ENCODE measurements around the gene CENPL. TPM values are rescaled to one million over a fixed set of nuclear protein-coding genes. Genes with fewer than 3 reads are reported as not detected.

The CENPL gene
- total and polyA plus RNA-seq, 10 of the 15 experiments (the other 5 are each of a cell fraction or from before 2014, with no cell fraction given) = 14.9 to 32.1 (median 24.5) TPM

DNA sequence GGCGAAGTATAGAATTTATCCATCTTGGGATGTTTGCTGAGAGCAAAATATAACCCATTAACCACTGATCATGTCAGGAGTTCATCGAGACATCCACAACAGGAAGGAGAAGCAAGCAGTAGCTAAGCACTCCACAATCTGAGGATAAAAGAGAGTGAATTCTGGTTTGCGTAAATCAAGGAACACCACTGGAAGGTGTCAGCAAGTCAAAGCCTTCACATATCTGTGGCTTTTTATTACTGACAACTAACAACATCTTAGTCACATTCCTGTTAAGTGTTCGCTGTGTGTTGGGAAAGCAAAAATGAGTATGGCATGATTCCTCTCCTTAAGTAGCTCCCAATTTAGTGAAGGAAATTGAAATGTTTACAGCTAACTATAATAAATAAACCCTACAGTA lies 44.7 kb downstream of the CENPL start (continued):
- TF ChIP-seq RUNX3 (IDR thresholded peaks at IDR 0.05; ENCODE audit: low read length) (no peak), NR2C2 (IDR thresholded peaks at IDR 0.05; ENCODE audit: borderline replicate concordance, control insufficient read depth, insufficient read length, low read depth) (no peak)

DNA sequence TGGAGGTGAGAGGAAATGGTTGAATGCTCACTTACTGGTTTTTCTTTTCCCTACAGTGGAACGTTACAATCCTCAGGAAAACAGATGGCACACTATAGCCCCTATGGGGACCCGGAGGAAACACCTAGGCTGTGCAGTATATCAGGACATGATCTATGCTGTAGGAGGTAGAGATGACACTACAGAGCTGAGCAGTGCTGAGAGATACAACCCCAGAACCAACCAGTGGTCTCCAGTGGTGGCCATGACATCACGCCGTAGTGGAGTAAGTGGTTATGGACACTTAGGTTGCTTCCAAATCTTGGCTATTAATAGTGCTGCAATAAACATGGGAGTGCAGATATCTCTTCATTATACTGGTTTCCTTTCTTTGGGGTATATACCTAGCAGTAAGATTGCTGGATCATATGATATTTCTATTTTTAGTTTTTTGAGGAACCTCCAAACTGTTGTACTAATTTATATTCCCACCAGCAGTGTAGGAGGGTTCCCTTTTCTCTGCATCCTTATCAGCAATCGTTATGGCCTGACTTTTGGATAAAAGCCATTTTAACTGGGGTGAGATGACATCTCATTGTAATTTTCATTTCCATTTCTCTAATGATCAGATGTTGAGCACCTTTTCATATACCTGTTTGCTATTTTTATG lies 49.0 kb downstream of the CENPL start:
- in situ Hi-C loops (cut with MboI) = no loop called here
- Histone ChIP-seq H3K27me3 (replicated peaks in 1 of 2; ENCODE audit: control insufficient read depth in 2 of 2, insufficient read depth in 2 of 2, low read length in 1 of 2) (no peaks in the 10 kb centered on the region), H3K36me3 (ENCODE audit: control insufficient read depth in 2 of 2, insufficient read depth in 2 of 2, low read length in 1 of 2) (peaks cover 0 to 6% of the 10 kb centered on the region in 2 experiments; a peak in 2 of 4 replicates), H4K20me1 (ENCODE audit: control insufficient read depth, insufficient read depth) (no peaks in the 10 kb centered on the region), H3K4me1 (ENCODE audit: control insufficient read depth, insufficient read depth, low read length) (no peaks in the 10 kb centered on the region), H3K4me3 (no peak overlapping the region), H2AFZ (ENCODE audit: control insufficient read depth, low read depth, low read length) (no peak overlapping the region), H3K9ac (ENCODE audit: control insufficient read depth, insufficient read depth, low read length) (no peak overlapping the region), H3K27ac (ENCODE audit: control insufficient read depth, insufficient read depth) (no peak overlapping the region), H3K79me2 (ENCODE audit: control insufficient read depth, insufficient read depth, low read length) (no peaks in the 10 kb centered on the region), H3K4me2 (ENCODE audit: control insufficient read depth, insufficient read depth) (no peak overlapping the region), H3K9me3 (replicated peaks; ENCODE audit: control insufficient read depth, insufficient read depth, low read length) (no peaks in the 10 kb centered on the region)
- intact Hi-C loops (cut with micrococcal nuclease; ENCODE audit: unreplicated experiment) = no loop called here
- ChIA-PET CTCF (no interaction called here), SMC1A (ENCODE audit: uncharacterized antibody, unreplicated experiment) (interaction anchor here (0.5 to 0.9 kb wide), 3 partner anchors 157 to 415 kb away, joined by 3 read pairs; no protein-coding TSS in a partner anchor), RAD21 (ENCODE audit: unreplicated experiment) (no interaction called here), POLR2A (no interaction called here)
- BruUV-seq (replicated peaks) = no TSS peak
- no peak for DNase-seq (ENCODE audit: low read depth, low spot score)
- no peak for ATAC-seq
- FAIRE-seq = no peak
- WGBS (ENCODE audit: insufficient coverage, insufficient replicate concordance, low lambda C conversion rate, missing lambda C conversion rate) = 93% methylated on average over 5 of the region's 5 CpGs
- TF ChIP-seq, protein P1, sequence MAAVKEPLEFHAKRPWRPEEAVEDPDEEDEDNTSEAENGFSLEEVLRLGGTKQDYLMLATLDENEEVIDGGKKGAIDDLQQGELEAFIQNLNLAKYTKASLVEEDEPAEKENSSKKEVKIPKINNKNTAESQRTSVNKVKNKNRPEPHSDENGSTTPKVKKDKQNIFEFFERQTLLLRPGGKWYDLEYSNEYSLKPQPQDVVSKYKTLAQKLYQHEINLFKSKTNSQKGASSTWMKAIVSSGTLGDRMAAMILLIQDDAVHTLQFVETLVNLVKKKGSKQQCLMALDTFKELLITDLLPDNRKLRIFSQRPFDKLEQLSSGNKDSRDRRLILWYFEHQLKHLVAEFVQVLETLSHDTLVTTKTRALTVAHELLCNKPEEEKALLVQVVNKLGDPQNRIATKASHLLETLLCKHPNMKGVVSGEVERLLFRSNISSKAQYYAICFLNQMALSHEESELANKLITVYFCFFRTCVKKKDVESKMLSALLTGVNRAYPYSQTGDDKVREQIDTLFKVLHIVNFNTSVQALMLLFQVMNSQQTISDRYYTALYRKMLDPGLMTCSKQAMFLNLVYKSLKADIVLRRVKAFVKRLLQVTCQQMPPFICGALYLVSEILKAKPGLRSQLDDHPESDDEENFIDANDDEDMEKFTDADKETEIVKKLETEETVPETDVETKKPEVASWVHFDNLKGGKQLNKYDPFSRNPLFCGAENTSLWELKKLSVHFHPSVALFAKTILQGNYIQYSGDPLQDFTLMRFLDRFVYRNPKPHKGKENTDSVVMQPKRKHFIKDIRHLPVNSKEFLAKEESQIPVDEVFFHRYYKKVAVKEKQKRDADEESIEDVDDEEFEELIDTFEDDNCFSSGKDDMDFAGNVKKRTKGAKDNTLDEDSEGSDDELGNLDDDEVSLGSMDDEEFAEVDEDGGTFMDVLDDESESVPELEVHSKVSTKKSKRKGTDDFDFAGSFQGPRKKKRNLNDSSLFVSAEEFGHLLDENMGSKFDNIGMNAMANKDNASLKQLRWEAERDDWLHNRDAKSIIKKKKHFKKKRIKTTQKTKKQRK (IDR thresholded peaks at IDR 0.05; ENCODE audit: low read depth, low read length) = no peak
- TF ChIP-seq, protein P2, sequence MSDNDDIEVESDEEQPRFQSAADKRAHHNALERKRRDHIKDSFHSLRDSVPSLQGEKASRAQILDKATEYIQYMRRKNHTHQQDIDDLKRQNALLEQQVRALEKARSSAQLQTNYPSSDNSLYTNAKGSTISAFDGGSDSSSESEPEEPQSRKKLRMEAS (IDR thresholded peaks at IDR 0.05; ENCODE audit: low read depth, low read length) = no peak
- TF ChIP-seq NR2C1 (IDR thresholded peaks at IDR 0.05) (no peak), MEF2B (IDR thresholded peaks at IDR 0.05; ENCODE audit: partially characterized antibody, poor library complexity, severe bottlenecking) (no peak), NFIC (IDR thresholded peaks at IDR 0.05; ENCODE audit: low read depth, low read length) (no peak), SUZ12 (IDR thresholded peaks at IDR 0.05; ENCODE audit: unreplicated experiment) (no peak), STAT1 (conservative IDR thresholded peaks at IDR 0.05) (no peak)
- TF ChIP-seq, protein P3, sequence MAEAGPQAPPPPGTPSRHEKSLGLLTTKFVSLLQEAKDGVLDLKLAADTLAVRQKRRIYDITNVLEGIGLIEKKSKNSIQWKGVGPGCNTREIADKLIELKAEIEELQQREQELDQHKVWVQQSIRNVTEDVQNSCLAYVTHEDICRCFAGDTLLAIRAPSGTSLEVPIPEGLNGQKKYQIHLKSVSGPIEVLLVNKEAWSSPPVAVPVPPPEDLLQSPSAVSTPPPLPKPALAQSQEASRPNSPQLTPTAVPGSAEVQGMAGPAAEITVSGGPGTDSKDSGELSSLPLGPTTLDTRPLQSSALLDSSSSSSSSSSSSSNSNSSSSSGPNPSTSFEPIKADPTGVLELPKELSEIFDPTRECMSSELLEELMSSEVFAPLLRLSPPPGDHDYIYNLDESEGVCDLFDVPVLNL (IDR thresholded peaks at IDR 0.05; ENCODE audit: low read depth, low read length) = no peak
- TF ChIP-seq, protein P4, sequence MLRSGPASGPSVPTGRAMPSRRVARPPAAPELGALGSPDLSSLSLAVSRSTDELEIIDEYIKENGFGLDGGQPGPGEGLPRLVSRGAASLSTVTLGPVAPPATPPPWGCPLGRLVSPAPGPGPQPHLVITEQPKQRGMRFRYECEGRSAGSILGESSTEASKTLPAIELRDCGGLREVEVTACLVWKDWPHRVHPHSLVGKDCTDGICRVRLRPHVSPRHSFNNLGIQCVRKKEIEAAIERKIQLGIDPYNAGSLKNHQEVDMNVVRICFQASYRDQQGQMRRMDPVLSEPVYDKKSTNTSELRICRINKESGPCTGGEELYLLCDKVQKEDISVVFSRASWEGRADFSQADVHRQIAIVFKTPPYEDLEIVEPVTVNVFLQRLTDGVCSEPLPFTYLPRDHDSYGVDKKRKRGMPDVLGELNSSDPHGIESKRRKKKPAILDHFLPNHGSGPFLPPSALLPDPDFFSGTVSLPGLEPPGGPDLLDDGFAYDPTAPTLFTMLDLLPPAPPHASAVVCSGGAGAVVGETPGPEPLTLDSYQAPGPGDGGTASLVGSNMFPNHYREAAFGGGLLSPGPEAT (IDR thresholded peaks at IDR 0.05; ENCODE audit: low read depth) = no peak

Data from GM12878 (cell line).